ENCODE measurements around the gene KCNN1.
A peak's percentile ranks its signal among the peaks of the same experiment; 100 is the strongest.

Gene KCNN1

DNA sequence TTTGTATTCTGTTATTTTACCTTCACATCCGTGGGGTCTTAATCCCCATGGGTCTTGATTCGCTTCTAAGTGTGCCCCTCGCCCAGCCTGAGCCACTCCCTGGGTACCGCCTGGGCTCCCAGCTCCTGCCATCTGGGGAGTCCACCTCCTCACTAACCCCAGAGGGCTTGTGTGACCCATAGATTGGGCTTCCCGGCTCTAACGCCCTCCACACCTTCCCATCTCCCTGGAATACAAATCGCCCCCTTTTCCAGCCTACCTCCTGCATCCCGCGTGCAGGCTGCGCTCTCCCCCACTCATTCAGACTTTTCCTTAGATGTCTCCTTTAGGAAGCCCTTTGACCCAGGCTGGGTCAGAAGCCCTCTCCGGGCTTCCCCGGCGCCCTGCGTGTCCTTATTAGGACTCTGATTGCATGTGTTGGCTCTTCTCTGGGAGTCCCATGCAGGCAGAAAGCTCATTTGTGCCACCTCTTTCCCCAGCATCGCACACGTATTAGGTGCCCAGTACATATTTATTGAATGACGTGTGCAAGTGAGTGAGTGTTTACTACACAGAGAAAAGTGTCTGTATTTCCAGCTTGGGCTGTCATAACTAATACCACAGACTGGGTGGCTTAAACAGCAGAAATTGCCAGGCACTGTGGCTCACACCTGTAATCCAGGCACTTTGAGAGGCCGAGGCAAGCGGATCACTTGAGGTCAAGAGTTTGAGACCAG, 33.3 kb upstream of the KCNN1 start:
- Histone ChIP-seq H3K9me3 (ENCODE audit: insufficient read depth, low read length) (no peaks in the 10 kb centered on the region), H2AFZ (ENCODE audit: low read depth, low read length) (no peak overlapping the region), H4K20me1 (ENCODE audit: insufficient read depth, low read length) (no peaks in the 10 kb centered on the region), H3K9ac (ENCODE audit: low read length) (peak overlapping the region; percentile 82), H3K27me3 (ENCODE audit: low read depth, low read length) (no peaks in the 10 kb centered on the region), H3K36me3 (replicated peaks; ENCODE audit: low read depth, low read length) (peaks cover 3% of the 10 kb centered on the region), H3K4me1 (ENCODE audit: low read length) (peaks cover 32% of the 10 kb centered on the region), H3K27ac (ENCODE audit: low read length) (peak overlapping the region; percentile 71; the same call in 1 of the 2 replicates), H3K4me3 (ENCODE audit: low read length) (peak overlapping the region; percentile 84), H3K79me2 (ENCODE audit: low read length) (peaks cover 21% of the 10 kb centered on the region), H3K4me2 (ENCODE audit: low read length) (peak overlapping the region; percentile 83)
- TF ChIP-seq, protein P1, sequence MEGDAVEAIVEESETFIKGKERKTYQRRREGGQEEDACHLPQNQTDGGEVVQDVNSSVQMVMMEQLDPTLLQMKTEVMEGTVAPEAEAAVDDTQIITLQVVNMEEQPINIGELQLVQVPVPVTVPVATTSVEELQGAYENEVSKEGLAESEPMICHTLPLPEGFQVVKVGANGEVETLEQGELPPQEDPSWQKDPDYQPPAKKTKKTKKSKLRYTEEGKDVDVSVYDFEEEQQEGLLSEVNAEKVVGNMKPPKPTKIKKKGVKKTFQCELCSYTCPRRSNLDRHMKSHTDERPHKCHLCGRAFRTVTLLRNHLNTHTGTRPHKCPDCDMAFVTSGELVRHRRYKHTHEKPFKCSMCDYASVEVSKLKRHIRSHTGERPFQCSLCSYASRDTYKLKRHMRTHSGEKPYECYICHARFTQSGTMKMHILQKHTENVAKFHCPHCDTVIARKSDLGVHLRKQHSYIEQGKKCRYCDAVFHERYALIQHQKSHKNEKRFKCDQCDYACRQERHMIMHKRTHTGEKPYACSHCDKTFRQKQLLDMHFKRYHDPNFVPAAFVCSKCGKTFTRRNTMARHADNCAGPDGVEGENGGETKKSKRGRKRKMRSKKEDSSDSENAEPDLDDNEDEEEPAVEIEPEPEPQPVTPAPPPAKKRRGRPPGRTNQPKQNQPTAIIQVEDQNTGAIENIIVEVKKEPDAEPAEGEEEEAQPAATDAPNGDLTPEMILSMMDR (IDR thresholded peaks at IDR 0.05; ENCODE audit: low read depth, low read length), result no peak
- no peak for TF ChIP-seq EZH2phosphoT487 (IDR thresholded peaks at IDR 0.05; ENCODE audit: low read depth)

DNA sequence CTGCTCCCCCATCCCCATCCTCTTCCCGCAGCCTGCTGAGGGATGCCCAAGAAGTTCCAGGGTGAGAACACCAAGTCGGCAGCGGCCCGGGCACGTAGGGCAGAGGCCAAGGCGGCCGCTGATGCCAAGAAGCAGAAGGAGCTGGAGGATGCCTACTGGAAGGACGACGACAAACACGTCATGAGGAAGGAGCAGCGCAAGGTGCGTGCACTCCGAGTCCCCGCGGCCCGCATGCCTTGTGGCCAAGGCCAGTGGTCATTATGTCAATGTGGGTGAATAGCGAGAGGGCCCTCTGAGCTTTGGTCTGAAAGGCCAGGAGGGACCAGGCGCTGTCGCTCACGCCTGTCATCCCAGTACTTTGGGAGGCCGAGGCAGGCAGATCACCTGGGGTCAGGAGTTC, 30.5 kb upstream of the KCNN1 start:
- Histone ChIP-seq H3K9ac (ENCODE audit: low read length) (no peak overlapping the region), H4K20me1 (ENCODE audit: insufficient read depth, low read length) (no peaks in the 10 kb centered on the region), H3K4me1 (ENCODE audit: low read length) (peaks cover 15% of the 10 kb centered on the region), H3K4me2 (ENCODE audit: low read length) (no peak overlapping the region), H2AFZ (ENCODE audit: low read depth, low read length) (no peak overlapping the region), H3K9me3 (ENCODE audit: insufficient read depth, low read length) (no peaks in the 10 kb centered on the region), H3K27me3 (ENCODE audit: low read depth, low read length) (no peaks in the 10 kb centered on the region), H3K4me3 (ENCODE audit: low read length) (no peak overlapping the region), H3K27ac (ENCODE audit: low read length) (no peak overlapping the region), H3K36me3 (replicated peaks; ENCODE audit: low read depth, low read length) (peaks cover 11% of the 10 kb centered on the region), H3K79me2 (ENCODE audit: low read length) (peaks cover 21% of the 10 kb centered on the region)
- TF ChIP-seq EZH2phosphoT487 (IDR thresholded peaks at IDR 0.05; ENCODE audit: low read depth), result no peak
- TF ChIP-seq, protein P1 (IDR thresholded peaks at IDR 0.05; ENCODE audit: low read depth, low read length), result no peak

DNA sequence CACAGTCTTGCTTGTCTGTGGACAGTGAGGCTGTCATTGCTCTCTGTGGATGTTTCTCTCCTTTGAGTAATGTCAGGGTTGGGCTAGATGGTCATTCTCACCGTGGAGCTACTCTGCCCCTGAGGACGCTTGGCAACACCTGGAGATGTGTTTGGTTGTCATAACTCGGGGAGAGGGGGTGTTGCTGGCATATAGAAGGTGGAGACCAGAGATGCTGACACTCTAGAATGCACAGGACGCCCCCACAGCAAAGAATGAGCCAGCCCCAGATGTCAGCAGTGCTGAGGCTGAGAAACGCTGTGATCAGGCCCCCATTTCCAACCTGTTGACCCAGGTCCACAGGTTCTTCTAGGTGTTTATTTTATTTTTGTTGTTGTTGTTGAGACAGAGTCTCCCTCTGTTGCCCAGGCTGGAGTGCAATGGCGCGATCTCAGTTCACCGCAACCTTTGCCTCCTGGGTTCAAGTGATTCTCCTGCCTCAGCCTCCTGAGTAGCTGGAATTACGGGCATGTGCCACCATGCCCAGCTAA, 29.5 kb upstream of the KCNN1 start:
- Histone ChIP-seq H3K36me3 (replicated peaks; ENCODE audit: low read depth, low read length) (peaks cover 11% of the 10 kb centered on the region), H3K4me3 (ENCODE audit: low read length) (no peak overlapping the region), H4K20me1 (ENCODE audit: insufficient read depth, low read length) (no peaks in the 10 kb centered on the region), H3K4me1 (ENCODE audit: low read length) (peaks cover 8% of the 10 kb centered on the region), H3K9ac (ENCODE audit: low read length) (no peak overlapping the region), H3K27me3 (ENCODE audit: low read depth, low read length) (no peaks in the 10 kb centered on the region), H2AFZ (ENCODE audit: low read depth, low read length) (no peak overlapping the region), H3K27ac (ENCODE audit: low read length) (no peak overlapping the region), H3K4me2 (ENCODE audit: low read length) (no peak overlapping the region), H3K9me3 (ENCODE audit: insufficient read depth, low read length) (no peaks in the 10 kb centered on the region), H3K79me2 (ENCODE audit: low read length) (peaks cover 21% of the 10 kb centered on the region)
- no peak for TF ChIP-seq EZH2phosphoT487 (IDR thresholded peaks at IDR 0.05; ENCODE audit: low read depth)
- TF ChIP-seq, protein P1 (IDR thresholded peaks at IDR 0.05; ENCODE audit: low read depth, low read length), result no peak

DNA sequence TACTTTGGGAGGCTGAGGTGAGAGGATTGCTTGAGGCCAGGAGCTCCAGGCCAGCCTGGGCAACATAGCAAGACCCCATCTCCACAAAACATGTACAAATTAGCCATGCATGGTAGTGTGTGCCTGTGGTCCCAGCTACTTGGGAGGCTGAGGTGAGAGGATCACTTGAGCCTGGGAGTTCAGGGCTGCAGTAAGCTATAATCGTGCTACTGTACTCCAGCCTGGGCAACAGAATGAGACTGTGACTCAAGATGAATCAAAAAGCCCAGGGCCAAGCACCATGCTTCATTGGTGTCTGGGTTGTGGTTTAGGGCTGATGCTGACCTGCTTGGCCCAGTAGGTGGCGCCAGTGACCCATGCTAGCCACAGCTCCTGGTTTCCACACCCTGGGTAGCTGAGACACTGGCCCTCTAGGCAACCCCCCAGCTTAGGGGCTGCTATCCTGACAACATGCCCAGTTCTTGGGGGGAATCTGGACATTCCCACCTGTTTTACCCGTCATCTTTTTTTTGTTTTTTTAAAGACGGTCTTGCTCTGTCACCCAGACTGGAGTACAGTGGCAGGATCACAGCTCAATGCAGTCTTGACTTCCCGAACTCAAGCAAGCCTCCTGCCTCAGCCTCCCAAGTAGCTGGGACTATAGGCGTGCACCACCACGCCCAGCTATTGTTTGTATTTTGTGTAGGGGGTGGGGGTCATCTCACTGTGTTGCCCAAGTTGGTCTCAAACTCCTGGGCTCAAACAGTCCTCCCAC, 28.6 kb upstream of the KCNN1 start:
- Histone ChIP-seq H3K9ac (ENCODE audit: low read length) (no peak overlapping the region), H3K79me2 (ENCODE audit: low read length) (peaks cover 17% of the 10 kb centered on the region), H3K4me1 (ENCODE audit: low read length) (peaks cover 8% of the 10 kb centered on the region), H2AFZ (ENCODE audit: low read depth, low read length) (no peak overlapping the region), H3K27me3 (ENCODE audit: low read depth, low read length) (no peaks in the 10 kb centered on the region), H3K27ac (ENCODE audit: low read length) (no peak overlapping the region), H3K4me2 (ENCODE audit: low read length) (no peak overlapping the region), H3K36me3 (replicated peaks; ENCODE audit: low read depth, low read length) (peaks cover 11% of the 10 kb centered on the region), H3K4me3 (ENCODE audit: low read length) (no peak overlapping the region), H4K20me1 (ENCODE audit: insufficient read depth, low read length) (no peaks in the 10 kb centered on the region), H3K9me3 (ENCODE audit: insufficient read depth, low read length) (no peaks in the 10 kb centered on the region)
- no peak for TF ChIP-seq EZH2phosphoT487 (IDR thresholded peaks at IDR 0.05; ENCODE audit: low read depth)
- TF ChIP-seq, protein P1 (IDR thresholded peaks at IDR 0.05; ENCODE audit: low read depth, low read length), result peak; percentile 93

Data from OCI-LY3 (cell line).